OCI-LY7 (cell line): Measurements from ENCODE around the gene ATPAF2. TPM values are rescaled to one million over a fixed set of nuclear protein-coding genes. Genes with fewer than 3 reads are reported as not detected.

Experiments
- BruUV-seq: library from RNA; stranded (reverse); fragments of 400-500 nt; replicated peaks from 2 replicates; lab custom pipeline; 2021; lab: Mats Ljungman, UMichigan
- CTCF ChIA-PET: fragments of 300-600 bp; sonication (Branson Sonifier 250); formaldehyde crosslinking; loops from one replicate; lab custom pipeline; 2022; ENCODE audit warnings: antibody characterized with exemption; ENCODE audit not compliant: unreplicated experiment; lab: Charles Lee
- POLR2A ChIA-PET: fragments of 300-600 bp; sonication (Branson Sonifier 250); formaldehyde crosslinking; loops from one replicate; lab custom pipeline; 2022; ENCODE audit warnings: antibody characterized with exemption; lab: Charles Lee
- DNase-seq: peaks from one replicate; pipeline ENCODE4 v3.0.0-alpha.2; 2015; ENCODE audit warnings: low spot score
- H2AFZ ChIP-seq: fragments of 200-600 bp; sonication (generic), shearing (Covaris generic); 2 replicates; pipeline ENCODE4 v1.6.1; 2014; ENCODE audit warnings: mild to moderate bottlenecking, antibody characterized with exemption, low read length, moderate library complexity
- H3K27ac ChIP-seq: fragments of 200-600 bp; sonication (generic); 2 replicates; pipeline ENCODE4 v1.5.1; 2014; ENCODE audit warnings: mixed run types, low read depth, mild to moderate bottlenecking, moderate library complexity, low read length, inconsistent platforms; ENCODE audit not compliant: poor library complexity, severe bottlenecking
- H3K36me3 ChIP-seq: fragments of 200-600 bp; sonication (generic); 2 replicates; pipeline ENCODE4 v1.6.1; 2014; ENCODE audit warnings: mild to moderate bottlenecking, antibody characterized with exemption, low read length, moderate library complexity, mixed read lengths; ENCODE audit not compliant: insufficient read depth
- H3K4me1 ChIP-seq: fragments of 200-600 bp; sonication (generic); 2 replicates; pipeline ENCODE4 v1.5.1; 2014; ENCODE audit warnings: mild to moderate bottlenecking, low read length; ENCODE audit not compliant: insufficient read depth, poor library complexity, severe bottlenecking
- H3K4me2 ChIP-seq: fragments of 200-600 bp; sonication (generic); 2 replicates; pipeline ENCODE4 v1.6.1; 2014; ENCODE audit warnings: mild to moderate bottlenecking, low read length
- H3K4me3 ChIP-seq: fragments of 200-600 bp; sonication (generic); 2 replicates; pipeline ENCODE4 v1.5.1; 2014; ENCODE audit warnings: mild to moderate bottlenecking, low read depth, low read length; ENCODE audit not compliant: poor library complexity, severe bottlenecking
- H3K79me2 ChIP-seq: fragments of 200-600 bp; sonication (generic); 2 replicates; pipeline ENCODE4 v1.6.1; 2016; ENCODE audit warnings: low read depth, mild to moderate bottlenecking, low read length, moderate library complexity, mixed read lengths; ENCODE audit not compliant: insufficient read depth
- H3K9me2 ChIP-seq: fragments of 200-600 bp; sonication (generic); 2 replicates; pipeline ENCODE4 v1.6.1; 2016; ENCODE audit warnings: mild to moderate bottlenecking, low read length, mixed read lengths; ENCODE audit not compliant: insufficient read depth
- H3K9me3 ChIP-seq: fragments of 200-600 bp; sonication (generic); 2 replicates; pipeline ENCODE4 v1.6.1; 2014; ENCODE audit warnings: mild to moderate bottlenecking, mixed run types, low read length, mixed read lengths
- H4K20me1 ChIP-seq: fragments of 200-600 bp; sonication (generic); 2 replicates; pipeline ENCODE4 v1.6.1; 2014; ENCODE audit warnings: mild to moderate bottlenecking, antibody characterized with exemption, low read length, moderate library complexity, mixed read lengths; ENCODE audit not compliant: insufficient read depth
- CTCF ChIP-seq: fragments of 200-600 bp; sonication (generic); conservative IDR thresholded peaks from 2 replicates; pipeline ENCODE4 v1.5.1; 2014; ENCODE audit warnings: mild to moderate bottlenecking, antibody characterized with exemption, low read length, moderate library complexity, mixed read lengths
- EZH2phosphoT487 ChIP-seq: fragments of 200-600 bp; sonication (generic); IDR thresholded peaks from 2 replicates; pipeline ENCODE4 v1.6.1; 2018; ENCODE audit warnings: low read depth, borderline replicate concordance, mild to moderate bottlenecking, mixed run types, antibody characterized with exemption, low read length, moderate library complexity, mixed read lengths
- intact Hi-C: fragments of 100-400 bp; cut with micrococcal nuclease; formaldehyde crosslinking; loops from one replicate; pipeline ENCODE4 v1.10.0; 2022; ENCODE audit not compliant: unreplicated experiment
- total RNA-seq, 2 experiments: library from RNA; depleted of rRNA in 1 of 2; stranded (reverse); fragments of >200 nt in 1 of 2; shearing (Covaris generic) in 1 of 2; gene quantifications; 2 replicates each; pipeline ENCODE4 v1.2.3, GENCODE V29; 2014 to 2022

The ATPAF2 gene
- total RNA-seq, 2 experiments from 2014 or later, result 42.9 to 56.2 TPM

GRCh38 chr17:17989081-17989480, 49.9 kb downstream of the ATPAF2 start:
- TF ChIP-seq CTCF, result no peak
- TF ChIP-seq EZH2phosphoT487, result no peak
- Histone ChIP-seq H3K79me2 (no peaks in the 10 kb centered on the region), H3K36me3 (no peaks in the 10 kb centered on the region), H3K9me3 (no peaks in the 10 kb centered on the region), H3K4me2 (no peak overlapping the region), H3K27ac (no peak overlapping the region), H4K20me1 (no peaks in the 10 kb centered on the region), H3K9me2 (no peaks in the 10 kb centered on the region), H3K4me1 (no peaks in the 10 kb centered on the region), H2AFZ (no peak overlapping the region), H3K4me3 (no peak overlapping the region)
- intact Hi-C loops, result no loop called here
- no peak for DNase-seq
- ChIA-PET POLR2A (no interaction called here), CTCF (interaction anchor here (0.6 kb wide), 1 partner anchor 372 kb away, joined by 3 read pairs; no protein-coding TSS in a partner anchor)
- no TSS peak for BruUV-seq

- Histone ChIP-seq H3K4me1 (no peaks in the 10 kb centered on the region), H3K9me2 (no peaks in the 10 kb centered on the region), H3K27ac (no peak overlapping the region), H3K79me2 (no peaks in the 10 kb centered on the region), H3K36me3 (no peaks in the 10 kb centered on the region), H4K20me1 (no peaks in the 10 kb centered on the region), H3K9me3 (no peaks in the 10 kb centered on the region), H3K4me3 (no peak overlapping the region), H2AFZ (no peak overlapping the region), H3K4me2 (no peak overlapping the region)
- ChIA-PET CTCF (no interaction called here), POLR2A (no interaction called here)
- BruUV-seq, result no TSS peak
- no peak for TF ChIP-seq CTCF
- no peak for TF ChIP-seq EZH2phosphoT487
- intact Hi-C loops, result no loop called here
- no peak for DNase-seq
Observed at GRCh38 chr17:17988427-17988945, 50.5 kb downstream of the ATPAF2 start.

- Histone ChIP-seq H3K36me3 (no peaks in the 10 kb centered on the region), H3K4me3 (no peak overlapping the region), H3K27ac (no peak overlapping the region), H3K79me2 (no peaks in the 10 kb centered on the region), H3K9me3 (no peaks in the 10 kb centered on the region), H3K4me2 (no peak overlapping the region), H3K4me1 (no peaks in the 10 kb centered on the region), H2AFZ (no peak overlapping the region), H3K9me2 (no peaks in the 10 kb centered on the region), H4K20me1 (no peaks in the 10 kb centered on the region)
- no TSS peak for BruUV-seq
- no peak for TF ChIP-seq EZH2phosphoT487
- TF ChIP-seq CTCF, result no peak
- DNase-seq, result no peak
- intact Hi-C loops, result no loop called here
- POLR2A ChIA-PET, result no interaction called here
- CTCF ChIA-PET, result no interaction called here
Observed at GRCh38 chr17:17987901-17988300, 51.1 kb downstream of the ATPAF2 start.
